ENCODE measurements around the gene CIZ1. TPM values are rescaled to one million over a fixed set of nuclear protein-coding genes. Genes with fewer than 3 reads are reported as not detected.

CIZ1 gene
- total RNA-seq, 1 experiment from 2014 or later: 104 TPM

DNA sequence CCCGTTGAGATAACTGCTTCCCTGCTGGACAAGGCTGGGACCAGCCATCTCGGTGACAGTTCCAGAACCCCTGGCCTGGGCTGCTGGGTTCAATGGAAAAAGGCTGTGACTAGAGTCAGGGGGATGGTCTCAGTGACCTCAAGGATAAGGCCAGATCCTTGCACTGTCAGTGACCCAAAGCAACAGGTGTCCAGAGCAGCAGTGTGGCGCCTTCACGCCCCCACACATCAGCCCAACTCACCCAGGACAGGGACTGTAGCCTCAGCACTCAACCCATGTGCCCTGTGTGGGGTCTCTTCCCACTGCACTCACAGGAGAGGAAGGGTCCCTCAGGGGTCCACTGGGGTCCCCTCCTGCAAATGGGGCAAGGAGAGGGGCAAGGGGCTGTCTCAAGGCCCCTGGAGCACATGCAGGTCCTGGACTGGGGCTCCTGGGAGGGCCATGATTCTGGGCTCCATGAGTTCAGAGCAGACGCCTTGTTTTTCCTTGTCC, 42.8 kb downstream of the CIZ1 start:
- H2AK5ac ChIP-seq (ENCODE audit: insufficient read length, low read length): no peak overlapping the region
- H3K9me3 ChIP-seq (ENCODE audit: control insufficient read depth, low read depth, low read length): no peaks in the 10 kb centered on the region
- no peaks in the 10 kb centered on the region for H3K36me3 Mint-ChIP-seq (ENCODE audit: insufficient read depth in 1 of 3, low read depth in 3 of 3)
- no peak overlapping the region for H3K4me3 Mint-ChIP-seq
- no peak overlapping the region for H2BK15ac ChIP-seq (ENCODE audit: low read depth, low read length)
- H3K18ac ChIP-seq (ENCODE audit: insufficient read length, low read depth, low read length): no peak overlapping the region
- no peak for DNase-seq
- no peaks in the 10 kb centered on the region for H3K9me3 Mint-ChIP-seq
- no peak overlapping the region for H2BK5ac ChIP-seq (ENCODE audit: insufficient read length, low read length)
- H3K27ac ChIP-seq (ENCODE audit: insufficient read length, low read depth, low read length): no peak overlapping the region
- no peaks in the 10 kb centered on the region for H3K79me2 ChIP-seq (ENCODE audit: insufficient read depth, low read length)
- no peak overlapping the region for H3K4ac ChIP-seq (ENCODE audit: low read depth, low read length)
- no peaks in the 10 kb centered on the region for H4K20me1 ChIP-seq (ENCODE audit: control insufficient read depth, insufficient read depth, insufficient read length)
- peaks cover 11 to 18% of the 10 kb centered on the region in 2 experiments for H3K4me1 Mint-ChIP-seq
- H2AFZ ChIP-seq (ENCODE audit: low read length): no peak overlapping the region
- no peak overlapping the region for H3K9ac ChIP-seq (ENCODE audit: extremely low read depth, insufficient read length, low read length)
- H3K4me2 ChIP-seq (ENCODE audit: insufficient read depth, insufficient read length, low read length): no peak overlapping the region
- H3K23me2 ChIP-seq (ENCODE audit: insufficient read length, low read depth, low read length, poor library complexity, severe bottlenecking): no peaks in the 10 kb centered on the region
- H3K4me1 ChIP-seq (ENCODE audit: insufficient read depth, low read length): no peaks in the 10 kb centered on the region
- no peak overlapping the region for H4K91ac ChIP-seq (ENCODE audit: insufficient read length, low read depth, low read length)
- no peak overlapping the region for H2BK120ac ChIP-seq (ENCODE audit: low read depth, low read length, poor library complexity, severe bottlenecking)
- no CpG with 5 or more reads among the region's 5 CpGs for WGBS (ENCODE audit: extremely low coverage, insufficient read length, low lambda C conversion rate)
- TF ChIP-seq, protein P1, sequence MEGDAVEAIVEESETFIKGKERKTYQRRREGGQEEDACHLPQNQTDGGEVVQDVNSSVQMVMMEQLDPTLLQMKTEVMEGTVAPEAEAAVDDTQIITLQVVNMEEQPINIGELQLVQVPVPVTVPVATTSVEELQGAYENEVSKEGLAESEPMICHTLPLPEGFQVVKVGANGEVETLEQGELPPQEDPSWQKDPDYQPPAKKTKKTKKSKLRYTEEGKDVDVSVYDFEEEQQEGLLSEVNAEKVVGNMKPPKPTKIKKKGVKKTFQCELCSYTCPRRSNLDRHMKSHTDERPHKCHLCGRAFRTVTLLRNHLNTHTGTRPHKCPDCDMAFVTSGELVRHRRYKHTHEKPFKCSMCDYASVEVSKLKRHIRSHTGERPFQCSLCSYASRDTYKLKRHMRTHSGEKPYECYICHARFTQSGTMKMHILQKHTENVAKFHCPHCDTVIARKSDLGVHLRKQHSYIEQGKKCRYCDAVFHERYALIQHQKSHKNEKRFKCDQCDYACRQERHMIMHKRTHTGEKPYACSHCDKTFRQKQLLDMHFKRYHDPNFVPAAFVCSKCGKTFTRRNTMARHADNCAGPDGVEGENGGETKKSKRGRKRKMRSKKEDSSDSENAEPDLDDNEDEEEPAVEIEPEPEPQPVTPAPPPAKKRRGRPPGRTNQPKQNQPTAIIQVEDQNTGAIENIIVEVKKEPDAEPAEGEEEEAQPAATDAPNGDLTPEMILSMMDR (conservative IDR thresholded peaks at IDR 0.05): no peak
- H3K27me3 Mint-ChIP-seq (ENCODE audit: low read depth): peaks cover 10% of the 10 kb centered on the region
- no peak overlapping the region for H4K8ac ChIP-seq (replicated peaks; ENCODE audit: insufficient read length, low read depth, low read length)
- H3K27me3 ChIP-seq (ENCODE audit: insufficient read depth, low read length): no peaks in the 10 kb centered on the region
- no peak overlapping the region for H2BK12ac ChIP-seq (ENCODE audit: insufficient read length, low read depth, low read length)
- no peak overlapping the region for H2BK20ac ChIP-seq (ENCODE audit: low read depth, low read length, poor library complexity, severe bottlenecking)
- H3K56ac ChIP-seq (ENCODE audit: insufficient read length, low read depth, low read length): no peak overlapping the region
- no peaks in the 10 kb centered on the region for H3K79me1 ChIP-seq (ENCODE audit: insufficient read depth, low read depth, low read length, poor library complexity, severe bottlenecking)
- no peak overlapping the region for H3T11ph ChIP-seq (ENCODE audit: low read length)
- no peak overlapping the region; a peak in 1 of 7 replicates for H3K27ac Mint-ChIP-seq
- H3K23ac ChIP-seq (ENCODE audit: insufficient read length, low read depth, low read length): no peak overlapping the region
- H4K5ac ChIP-seq (ENCODE audit: insufficient read length, low read depth, low read length): no peak overlapping the region
- H3K14ac ChIP-seq (ENCODE audit: insufficient read depth, low read length): no peak overlapping the region

Data from H9 (cell line).